GM23338 (cell line): ENCODE results near the gene BRD9. TPM values are rescaled to one million over a fixed set of nuclear protein-coding genes. Genes with fewer than 3 reads are reported as not detected.

Source experiments
- ATAC-seq: fragments of 200-7000 bp; cut with Tn5 transposase; 3 replicates; pipeline ENCODE4 v1.9.1; 2020
- DNase-seq: peaks from one replicate; pipeline ENCODE4 v3.0.0-alpha.2; 2015; ENCODE audit warnings: low spot score
- H2AFZ ChIP-seq: fragments of 200-600 bp; sonication (generic); 2 replicates; pipeline ENCODE4 v1.8.0; 2016; ENCODE audit warnings: antibody characterized with exemption, mild to moderate bottlenecking, moderate library complexity
- H3F3A ChIP-seq: fragments of 200-600 bp; sonication (generic); replicated peaks from 2 replicates; pipeline ENCODE4 v1.8.0; 2017; ENCODE audit warnings: antibody characterized with exemption, mixed run types, low read depth
- H3K27ac ChIP-seq: fragments of 200-600 bp; sonication (generic); 2 replicates; pipeline ENCODE4 v1.6.1; 2016; ENCODE audit warnings: low read depth
- H3K27me3 ChIP-seq: fragments of 200-600 bp; sonication (generic); 2 replicates; pipeline ENCODE4 v1.8.0; 2016; ENCODE audit warnings: mild to moderate bottlenecking, mixed run types, moderate library complexity; ENCODE audit not compliant: insufficient read depth
- H3K36me3 ChIP-seq: fragments of 200-600 bp; sonication (generic); 2 replicates; pipeline ENCODE4 v1.8.0; 2016; ENCODE audit warnings: mild to moderate bottlenecking; ENCODE audit not compliant: insufficient read depth
- H3K4me1 ChIP-seq: fragments of 200-600 bp; sonication (generic); 2 replicates; pipeline ENCODE4 v1.8.0; 2016; ENCODE audit warnings: mild to moderate bottlenecking, moderate library complexity; ENCODE audit not compliant: insufficient read depth
- H3K4me2 ChIP-seq: fragments of 200-600 bp; sonication (generic); 2 replicates; pipeline ENCODE4 v1.7.1; 2017; ENCODE audit warnings: mixed run types
- H3K4me3 ChIP-seq: fragments of 200-600 bp; sonication (generic); 2 replicates; pipeline ENCODE4 v1.6.1; 2016; ENCODE audit warnings: mixed run types
- H3K79me2 ChIP-seq: fragments of 200-600 bp; sonication (generic); replicated peaks from 2 replicates; pipeline ENCODE4 v1.8.0; 2017; ENCODE audit warnings: mild to moderate bottlenecking; ENCODE audit not compliant: insufficient read depth
- H3K9me2 ChIP-seq: fragments of 200-600 bp; sonication (generic); 2 replicates; pipeline ENCODE4 v1.8.0; 2017; ENCODE audit not compliant: insufficient read depth
- H4K20me1 ChIP-seq: fragments of 200-600 bp; sonication (generic); replicated peaks from 2 replicates; pipeline ENCODE4 v1.8.0; 2017; ENCODE audit warnings: mild to moderate bottlenecking; ENCODE audit not compliant: insufficient read depth
- H3K27ac Mint-ChIP-seq: 2 replicates; pipeline ENCODE4 v1.8.0; 2020; ENCODE audit warnings: inconsistent platforms, mild to moderate bottlenecking, moderate library complexity, mixed read lengths
- H3K27me3 Mint-ChIP-seq: 3 replicates; pipeline ENCODE4 v1.8.0; 2022; ENCODE audit warnings: low read depth, mild to moderate bottlenecking, moderate library complexity, mixed read lengths, inconsistent platforms; ENCODE audit not compliant: insufficient read depth, poor library complexity
- H3K36me3 Mint-ChIP-seq: 3 replicates; pipeline ENCODE4 v1.8.0; 2021; ENCODE audit warnings: low read depth, mild to moderate bottlenecking, inconsistent platforms, moderate library complexity, mixed read lengths
- H3K4me1 Mint-ChIP-seq: 3 replicates; pipeline ENCODE4 v1.8.0; 2020; ENCODE audit warnings: mild to moderate bottlenecking, inconsistent platforms, mixed read lengths
- H3K4me3 Mint-ChIP-seq: 3 replicates; pipeline ENCODE4 v1.8.0; 2021; ENCODE audit warnings: moderate library complexity, mild to moderate bottlenecking, inconsistent platforms, mixed read lengths
- H3K9me3 Mint-ChIP-seq: 3 replicates; pipeline ENCODE4 v1.8.0; 2020; ENCODE audit warnings: moderate library complexity, mild to moderate bottlenecking, inconsistent platforms, mixed read lengths
- CREB1 ChIP-seq: fragments of 250-450 bp; sonication (Bioruptor Pico); IDR thresholded peaks from 2 replicates; pipeline ENCODE4 v1.5.0; 2020; ENCODE audit warnings: low read depth, mild to moderate bottlenecking, moderate library complexity
- EZH2phosphoT487 ChIP-seq: fragments of 200-600 bp; sonication (generic); IDR thresholded peaks from one replicate; pipeline ENCODE4 v1.8.1; 2018; ENCODE audit warnings: antibody characterized with exemption; ENCODE audit not compliant: unreplicated experiment
- NANOG ChIP-seq: IDR thresholded peaks from 2 replicates; pipeline ENCODE4 v1.6.1; 2016; ENCODE audit warnings: antibody characterized with exemption, borderline replicate concordance
- STAT1 ChIP-seq: IDR thresholded peaks from one replicate; pipeline ENCODE4 v1.6.1; 2016; ENCODE audit warnings: antibody characterized with exemption; ENCODE audit not compliant: unreplicated experiment
- ZNF114 ChIP-seq: fragments of 250-450 bp; sonication (Bioruptor Pico); IDR thresholded peaks from 2 replicates; pipeline ENCODE4 v1.5.0; 2020; ENCODE audit warnings: mild to moderate bottlenecking, moderate library complexity
- polyA plus RNA-seq: library from polyadenylated mRNA; unstranded; fragments of >200 nt; fragmentation: Nextera tagmentation; extraction: Ambion mirVana; gene quantifications from 2 replicates; pipeline ENCODE4 v1.2.1, GENCODE V29; 2016
- total RNA-seq: library from RNA; depleted of rRNA; stranded (reverse); fragments of >200 nt; shearing (Covaris generic); gene quantifications from 2 replicates; pipeline ENCODE4 v1.2.3, GENCODE V29; 2014
- TF ChIP-seq, protein P1 (sequence below), 2 experiments: fragments of 200-600 bp in 1 of 2; sonication (generic) in 1 of 2; conservative IDR thresholded peaks; 2 replicates each; pipeline versions ENCODE4 v1.5.1 to v1.6.1; 2016 to 2017; ENCODE audit warnings: antibody characterized with exemption in 2 of 2, low read depth in 2 of 2, mild to moderate bottlenecking in 2 of 2, moderate library complexity in 1 of 2
- TF ChIP-seq, protein P2 (sequence below): IDR thresholded peaks from 2 replicates; pipeline ENCODE4 v1.6.1; 2016; ENCODE audit warnings: antibody characterized with exemption
- TF ChIP-seq, protein P3 (sequence below): fragments of 250-450 bp; sonication (Bioruptor Pico); IDR thresholded peaks from 2 replicates; pipeline ENCODE4 v1.5.0; 2020; ENCODE audit warnings: mild to moderate bottlenecking, moderate library complexity

Gene BRD9
- total and polyA plus RNA-seq, 2 experiments from 2014 or later = 32.9 to 54.7 TPM

DNA sequence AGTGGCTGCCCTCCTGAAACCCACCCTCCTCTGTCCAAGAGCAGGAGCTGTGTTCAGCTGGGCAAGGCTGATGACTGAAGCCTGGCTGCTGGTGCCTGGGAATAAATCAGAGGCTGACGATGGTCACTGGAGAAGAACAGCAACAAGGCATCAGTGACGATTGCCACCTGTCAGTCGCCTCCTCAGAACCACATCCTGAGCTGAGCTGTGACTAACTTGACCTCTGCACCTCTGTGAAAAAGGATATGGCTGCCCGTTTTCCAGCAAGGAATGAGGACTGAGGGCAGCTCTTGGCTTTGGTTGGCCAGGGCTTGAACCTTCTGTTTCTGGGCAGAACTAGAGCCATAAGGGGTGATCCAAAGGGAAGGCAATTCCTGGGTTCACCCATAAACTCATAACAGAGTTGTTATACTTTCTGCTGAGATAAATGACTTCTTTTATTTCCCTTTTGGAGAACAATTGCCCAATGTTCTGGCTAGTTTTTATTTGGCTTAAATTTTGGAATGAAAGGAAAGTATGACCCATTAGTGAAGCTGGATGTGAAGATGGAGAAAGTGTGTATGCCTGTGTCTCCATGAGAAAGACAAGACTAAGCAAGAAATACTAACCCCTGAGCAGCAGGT, 40.1 kb upstream of the BRD9 start (continued):
- no peak for TF ChIP-seq STAT1
- TF ChIP-seq, protein P1, sequence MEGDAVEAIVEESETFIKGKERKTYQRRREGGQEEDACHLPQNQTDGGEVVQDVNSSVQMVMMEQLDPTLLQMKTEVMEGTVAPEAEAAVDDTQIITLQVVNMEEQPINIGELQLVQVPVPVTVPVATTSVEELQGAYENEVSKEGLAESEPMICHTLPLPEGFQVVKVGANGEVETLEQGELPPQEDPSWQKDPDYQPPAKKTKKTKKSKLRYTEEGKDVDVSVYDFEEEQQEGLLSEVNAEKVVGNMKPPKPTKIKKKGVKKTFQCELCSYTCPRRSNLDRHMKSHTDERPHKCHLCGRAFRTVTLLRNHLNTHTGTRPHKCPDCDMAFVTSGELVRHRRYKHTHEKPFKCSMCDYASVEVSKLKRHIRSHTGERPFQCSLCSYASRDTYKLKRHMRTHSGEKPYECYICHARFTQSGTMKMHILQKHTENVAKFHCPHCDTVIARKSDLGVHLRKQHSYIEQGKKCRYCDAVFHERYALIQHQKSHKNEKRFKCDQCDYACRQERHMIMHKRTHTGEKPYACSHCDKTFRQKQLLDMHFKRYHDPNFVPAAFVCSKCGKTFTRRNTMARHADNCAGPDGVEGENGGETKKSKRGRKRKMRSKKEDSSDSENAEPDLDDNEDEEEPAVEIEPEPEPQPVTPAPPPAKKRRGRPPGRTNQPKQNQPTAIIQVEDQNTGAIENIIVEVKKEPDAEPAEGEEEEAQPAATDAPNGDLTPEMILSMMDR (conservative IDR thresholded peaks at IDR 0.05; ENCODE audit: low read depth in 2 of 2) = no peak

DNA sequence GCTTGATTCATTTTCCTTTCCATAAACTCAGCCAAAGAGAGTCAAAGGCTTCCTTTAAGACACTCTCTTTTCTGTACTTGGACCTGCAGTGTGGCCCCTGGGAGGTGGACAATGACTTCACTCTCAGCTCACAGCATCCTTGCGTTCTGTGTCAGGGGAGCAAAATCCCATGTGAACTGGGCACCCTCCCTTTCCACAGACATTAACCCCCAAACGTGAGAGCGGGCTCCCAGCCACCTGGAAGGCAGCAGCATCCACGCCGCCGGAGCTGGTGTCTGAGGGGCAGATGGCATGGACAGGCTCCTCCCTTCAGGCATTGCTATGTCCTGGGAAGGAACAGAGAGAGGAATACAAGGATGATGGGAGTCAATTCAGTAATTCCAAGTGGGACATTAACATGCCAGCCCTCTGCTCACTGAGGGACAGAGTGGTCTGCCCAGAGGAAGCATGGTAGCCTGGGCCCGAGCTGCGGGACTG, 39.6 kb upstream of the BRD9 start:
- H3K36me3 ChIP-seq = no peaks in the 10 kb centered on the region
- no peaks in the 10 kb centered on the region for H4K20me1 ChIP-seq
- no peak for ATAC-seq
- no peak overlapping the region for H3K4me3 Mint-ChIP-seq
- peaks cover 4% of the 10 kb centered on the region for H3K9me3 Mint-ChIP-seq
- H3K36me3 Mint-ChIP-seq = no peaks in the 10 kb centered on the region
- no peaks in the 10 kb centered on the region for H3K4me1 ChIP-seq
- no peak overlapping the region for H2AFZ ChIP-seq
- no peaks in the 10 kb centered on the region for H3K4me1 Mint-ChIP-seq
- peaks cover 6% of the 10 kb centered on the region for H3K27me3 Mint-ChIP-seq
- no peaks in the 10 kb centered on the region for H3K79me2 ChIP-seq
- H3K27me3 ChIP-seq = 0 out of 2 replicates have a peak, but pooled peaks cover 6% of the 10 kb centered on the region
- H3K27ac Mint-ChIP-seq = no peak overlapping the region
- H3F3A ChIP-seq = no peaks in the 10 kb centered on the region
- TF ChIP-seq, protein P2, sequence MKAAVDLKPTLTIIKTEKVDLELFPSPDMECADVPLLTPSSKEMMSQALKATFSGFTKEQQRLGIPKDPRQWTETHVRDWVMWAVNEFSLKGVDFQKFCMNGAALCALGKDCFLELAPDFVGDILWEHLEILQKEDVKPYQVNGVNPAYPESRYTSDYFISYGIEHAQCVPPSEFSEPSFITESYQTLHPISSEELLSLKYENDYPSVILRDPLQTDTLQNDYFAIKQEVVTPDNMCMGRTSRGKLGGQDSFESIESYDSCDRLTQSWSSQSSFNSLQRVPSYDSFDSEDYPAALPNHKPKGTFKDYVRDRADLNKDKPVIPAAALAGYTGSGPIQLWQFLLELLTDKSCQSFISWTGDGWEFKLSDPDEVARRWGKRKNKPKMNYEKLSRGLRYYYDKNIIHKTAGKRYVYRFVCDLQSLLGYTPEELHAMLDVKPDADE = no peak
- no peak for TF ChIP-seq CREB1
- no peak overlapping the region for H3K27ac ChIP-seq
- no peak overlapping the region for H3K4me2 ChIP-seq
- H3K9me2 ChIP-seq = no peaks in the 10 kb centered on the region
- no peak for DNase-seq
- H3K4me3 ChIP-seq = no peak overlapping the region

DNA sequence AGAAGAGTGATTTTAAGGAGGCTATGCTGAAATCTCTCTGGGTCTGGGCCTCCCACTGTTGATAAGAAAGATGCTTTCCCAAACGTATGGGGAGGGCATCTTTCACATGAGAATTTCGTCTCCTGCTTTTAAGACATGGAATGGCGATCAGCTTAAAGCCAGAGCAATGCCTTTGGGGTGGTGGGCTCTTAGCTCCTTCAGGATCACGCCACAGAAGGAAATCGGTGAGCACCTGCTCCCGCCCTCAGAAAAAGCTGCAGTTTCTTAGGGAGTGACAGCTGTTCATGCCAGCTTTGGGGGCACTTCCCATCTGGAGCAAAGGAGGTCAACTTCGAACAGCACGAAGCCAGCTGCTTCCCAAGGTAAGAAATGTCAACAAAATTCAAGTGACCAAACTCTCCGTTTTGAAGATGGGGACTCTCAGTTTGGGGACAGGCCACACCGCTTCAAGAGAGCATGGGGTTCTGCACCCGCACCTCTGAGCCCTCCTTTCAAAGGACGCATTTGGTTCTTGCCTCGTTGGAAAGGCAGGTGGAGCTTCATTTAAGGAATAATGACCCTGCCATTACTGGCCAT, 39.1 kb upstream of the BRD9 start:
- no peaks in the 10 kb centered on the region for H3K36me3 Mint-ChIP-seq
- no peak overlapping the region for H3K4me3 Mint-ChIP-seq
- Histone ChIP-seq H3K36me3 (no peaks in the 10 kb centered on the region), H3K79me2 (no peaks in the 10 kb centered on the region), H3K27ac (no peak overlapping the region), H3K4me3 (no peak overlapping the region), H3K27me3 (peaks cover 9% of the 10 kb centered on the region), H3K4me2 (no peak overlapping the region), H3K9me2 (no peaks in the 10 kb centered on the region), H3K4me1 (no peaks in the 10 kb centered on the region), H2AFZ (no peak overlapping the region), H3F3A (no peaks in the 10 kb centered on the region), H4K20me1 (no peaks in the 10 kb centered on the region)
- H3K27ac Mint-ChIP-seq = no peak overlapping the region
- ATAC-seq (no peak), DNase-seq (no peak)
- H3K4me1 Mint-ChIP-seq = no peaks in the 10 kb centered on the region; the same call in 2 of the 3 replicates
- peaks cover 4% of the 10 kb centered on the region for H3K9me3 Mint-ChIP-seq
- H3K27me3 Mint-ChIP-seq = peaks cover 8% of the 10 kb centered on the region
- TF ChIP-seq, protein P3, sequence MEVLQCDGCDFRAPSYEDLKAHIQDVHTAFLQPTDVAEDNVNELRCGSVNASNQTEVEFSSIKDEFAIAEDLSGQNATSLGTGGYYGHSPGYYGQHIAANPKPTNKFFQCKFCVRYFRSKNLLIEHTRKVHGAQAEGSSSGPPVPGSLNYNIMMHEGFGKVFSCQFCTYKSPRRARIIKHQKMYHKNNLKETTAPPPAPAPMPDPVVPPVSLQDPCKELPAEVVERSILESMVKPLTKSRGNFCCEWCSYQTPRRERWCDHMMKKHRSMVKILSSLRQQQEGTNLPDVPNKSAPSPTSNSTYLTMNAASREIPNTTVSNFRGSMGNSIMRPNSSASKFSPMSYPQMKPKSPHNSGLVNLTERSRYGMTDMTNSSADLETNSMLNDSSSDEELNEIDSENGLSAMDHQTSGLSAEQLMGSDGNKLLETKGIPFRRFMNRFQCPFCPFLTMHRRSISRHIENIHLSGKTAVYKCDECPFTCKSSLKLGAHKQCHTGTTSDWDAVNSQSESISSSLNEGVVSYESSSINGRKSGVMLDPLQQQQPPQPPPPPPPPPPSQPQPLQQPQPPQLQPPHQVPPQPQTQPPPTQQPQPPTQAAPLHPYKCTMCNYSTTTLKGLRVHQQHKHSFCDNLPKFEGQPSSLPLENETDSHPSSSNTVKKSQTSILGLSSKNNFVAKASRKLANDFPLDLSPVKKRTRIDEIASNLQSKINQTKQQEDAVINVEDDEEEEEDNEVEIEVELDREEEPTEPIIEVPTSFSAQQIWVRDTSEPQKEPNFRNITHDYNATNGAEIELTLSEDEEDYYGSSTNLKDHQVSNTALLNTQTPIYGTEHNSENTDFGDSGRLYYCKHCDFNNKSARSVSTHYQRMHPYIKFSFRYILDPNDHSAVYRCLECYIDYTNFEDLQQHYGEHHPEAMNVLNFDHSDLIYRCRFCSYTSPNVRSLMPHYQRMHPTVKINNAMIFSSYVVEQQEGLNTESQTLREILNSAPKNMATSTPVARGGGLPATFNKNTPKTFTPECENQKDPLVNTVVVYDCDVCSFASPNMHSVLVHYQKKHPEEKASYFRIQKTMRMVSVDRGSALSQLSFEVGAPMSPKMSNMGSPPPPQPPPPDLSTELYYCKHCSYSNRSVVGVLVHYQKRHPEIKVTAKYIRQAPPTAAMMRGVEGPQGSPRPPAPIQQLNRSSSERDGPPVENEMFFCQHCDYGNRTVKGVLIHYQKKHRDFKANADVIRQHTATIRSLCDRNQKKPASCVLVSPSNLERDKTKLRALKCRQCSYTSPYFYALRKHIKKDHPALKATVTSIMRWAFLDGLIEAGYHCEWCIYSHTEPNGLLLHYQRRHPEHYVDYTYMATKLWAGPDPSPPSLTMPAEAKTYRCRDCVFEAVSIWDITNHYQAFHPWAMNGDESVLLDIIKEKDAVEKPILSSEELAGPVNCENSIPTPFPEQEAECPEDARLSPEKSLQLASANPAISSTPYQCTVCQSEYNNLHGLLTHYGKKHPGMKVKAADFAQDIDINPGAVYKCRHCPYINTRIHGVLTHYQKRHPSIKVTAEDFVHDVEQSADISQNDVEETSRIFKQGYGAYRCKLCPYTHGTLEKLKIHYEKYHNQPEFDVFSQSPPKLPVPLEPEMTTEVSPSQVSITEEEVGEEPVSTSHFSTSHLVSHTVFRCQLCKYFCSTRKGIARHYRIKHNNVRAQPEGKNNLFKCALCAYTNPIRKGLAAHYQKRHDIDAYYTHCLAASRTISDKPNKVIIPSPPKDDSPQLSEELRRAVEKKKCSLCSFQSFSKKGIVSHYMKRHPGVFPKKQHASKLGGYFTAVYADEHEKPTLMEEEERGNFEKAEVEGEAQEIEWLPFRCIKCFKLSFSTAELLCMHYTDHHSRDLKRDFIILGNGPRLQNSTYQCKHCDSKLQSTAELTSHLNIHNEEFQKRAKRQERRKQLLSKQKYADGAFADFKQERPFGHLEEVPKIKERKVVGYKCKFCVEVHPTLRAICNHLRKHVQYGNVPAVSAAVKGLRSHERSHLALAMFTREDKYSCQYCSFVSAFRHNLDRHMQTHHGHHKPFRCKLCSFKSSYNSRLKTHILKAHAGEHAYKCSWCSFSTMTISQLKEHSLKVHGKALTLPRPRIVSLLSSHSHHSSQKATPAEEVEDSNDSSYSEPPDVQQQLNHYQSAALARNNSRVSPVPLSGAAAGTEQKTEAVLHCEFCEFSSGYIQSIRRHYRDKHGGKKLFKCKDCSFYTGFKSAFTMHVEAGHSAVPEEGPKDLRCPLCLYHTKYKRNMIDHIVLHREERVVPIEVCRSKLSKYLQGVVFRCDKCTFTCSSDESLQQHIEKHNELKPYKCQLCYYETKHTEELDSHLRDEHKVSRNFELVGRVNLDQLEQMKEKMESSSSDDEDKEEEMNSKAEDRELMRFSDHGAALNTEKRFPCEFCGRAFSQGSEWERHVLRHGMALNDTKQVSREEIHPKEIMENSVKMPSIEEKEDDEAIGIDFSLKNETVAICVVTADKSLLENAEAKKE = no peak
- TF ChIP-seq NANOG (no peak), ZNF114 (CRISPR knock-in tag) (no peak), EZH2phosphoT487 (no peak)
